COR-L47 (cell line): ENCODE measurements around the gene CGB2.
"Not testable (repeated sequence)": the region's sequence is repeated elsewhere in the genome, so short reads cannot be mapped to it uniquely, and the experiment has no call there.

Source experiments
- DNase-seq: peaks from one replicate; lab custom pipeline; 2025; lab: John Stamatoyannopoulos, UW

Gene CGB2

GRCh38 chr19:49031642-49032301 is at the start of gene CGB2:
Gene CGB2, plus strand, starts transcription at chr19:49031890. Its CDS starts 206 bp downstream, at chr19:49032096.
- not testable (repeated sequence) for DNase-seq

GRCh38 chr19:48982280-48982679 is 49.4 kb upstream of the CGB2 start:
- DNase-seq, result no peak

GRCh38 chr19:48985711-48986110 is 46.0 kb upstream of the CGB2 start:
- no peak for DNase-seq

GRCh38 chr19:48986211-48986610 is 45.5 kb upstream of the CGB2 start:
- no peak for DNase-seq

GRCh38 chr19:48987323-48987722 is 44.4 kb upstream of the CGB2 start:
- no peak for DNase-seq

- DNase-seq, result no peak
These were observed 43.4 kb upstream of the CGB2 start for GRCh38 chr19:48988286-48988685.

GRCh38 chr19:48988860-48989259 is 42.8 kb upstream of the CGB2 start:
- DNase-seq, result no peak

- DNase-seq, result no peak
These were observed 41.9 kb upstream of the CGB2 start for GRCh38 chr19:48989701-48990291.

GRCh38 chr19:48990400-48990799 is 41.3 kb upstream of the CGB2 start:
- DNase-seq, result no peak

- DNase-seq, result no peak
These were observed 40.6 kb upstream of the CGB2 start for GRCh38 chr19:48991011-48991609.

- no peak for DNase-seq
These were observed 39.7 kb upstream of the CGB2 start for GRCh38 chr19:48991873-48992580.

GRCh38 chr19:48992581-48993174 is 39.0 kb upstream of the CGB2 start:
- DNase-seq, result no peak

GRCh38 chr19:48993175-48994034 is 38.3 kb upstream of the CGB2 start, which contains the start of the genes GYS1 and RUVBL2:
Gene GYS1, minus strand, starts transcription at chr19:48993309. Its CDS starts 197 bp downstream, at chr19:48993112.
Gene RUVBL2, plus strand, starts transcription at chr19:48993887. Its CDS starts 25 bp downstream, at chr19:48993912.
- peak; percentile 99 for DNase-seq

- no peak for DNase-seq
These were observed 37.7 kb upstream of the CGB2 start for GRCh38 chr19:48994035-48994386.

- no peak for DNase-seq
These were observed 33.7 kb upstream of the CGB2 start for GRCh38 chr19:48997972-48998371.

GRCh38 chr19:48999481-49000325 is 32.0 kb upstream of the CGB2 start:
- DNase-seq, result no peak

- DNase-seq, result no peak
These were observed 27.6 kb upstream of the CGB2 start for GRCh38 chr19:49004133-49004532.

- no peak for DNase-seq
These were observed 26.6 kb upstream of the CGB2 start for GRCh38 chr19:49004964-49005614.

GRCh38 chr19:49006905-49007304 is 24.8 kb upstream of the CGB2 start:
- DNase-seq, result no peak

- no peak for DNase-seq
These were observed 21.9 kb upstream of the CGB2 start for GRCh38 chr19:49009828-49010227.
